Upper lobe of right lung (tissue), 1 donor: Measurements from ENCODE around the gene OTOG. TPM values are rescaled to one million over a fixed set of nuclear protein-coding genes. Genes with fewer than 3 reads are reported as not detected.
A peak's percentile ranks its signal among the peaks of the same experiment; 100 is the strongest.

Source experiments
- ATAC-seq: fragments of 200-7000 bp; cut with Tn5 transposase; one replicate; pipeline ENCODE4 v1.9.1; 2020; ENCODE audit warnings: mild to moderate bottlenecking, moderate library complexity
- DNase-seq: peaks from one replicate; pipeline ENCODE4 v3.0.0-alpha.2; 2020
- H3K27ac ChIP-seq: fragments of 200-600 bp; one replicate; pipeline ENCODE4 v1.8.0; 2022
- H3K27me3 ChIP-seq: fragments of 200-600 bp; one replicate; pipeline ENCODE4 v1.8.0; 2022; ENCODE audit warnings: mild to moderate bottlenecking
- H3K36me3 ChIP-seq: fragments of 200-600 bp; one replicate; pipeline ENCODE4 v1.8.0; 2022
- H3K4me1 ChIP-seq: fragments of 200-600 bp; one replicate; pipeline ENCODE4 v1.8.0; 2022
- H3K4me3 ChIP-seq: fragments of 200-600 bp; one replicate; pipeline ENCODE4 v1.8.0; 2022; ENCODE audit warnings: mild to moderate bottlenecking
- H3K9me3 ChIP-seq: fragments of 200-600 bp; one replicate; pipeline ENCODE4 v1.8.0; 2022
- CTCF ChIP-seq: fragments of 200-600 bp; IDR thresholded peaks from one replicate; pipeline ENCODE4 v1.8.0; 2022; ENCODE audit warnings: antibody characterized with exemption
- intact Hi-C: fragments of 100-400 bp; cut with DNase I; formaldehyde crosslinking; loops from one replicate; pipeline ENCODE4 v1.11.0; 2022
- total RNA-seq: library from RNA; stranded (reverse); fragmentation: NEBNext Ultra II Directional; extraction: Animal tissue kit (Norgen Biotek cat#: 25700); gene quantifications from one replicate; pipeline ENCODE4 v1.2.1, GENCODE V29; 2021
- donor health status: DM: no; HTN: yes; CAD: no; lungs with severe emphysema.

Gene OTOG
- total RNA-seq, 1 donor from 2014 or later = not detected

- TF ChIP-seq CTCF = no peak
- H3K4me3 ChIP-seq = no peak overlapping the region
- intact Hi-C loops = no loop called here
- DNase-seq = no peak
- peaks cover 4% of the 10 kb centered on the region for H3K27me3 ChIP-seq
- no peaks in the 10 kb centered on the region for H3K4me1 ChIP-seq
- H3K27ac ChIP-seq = no peak overlapping the region
- ATAC-seq = no peak
- H3K9me3 ChIP-seq = no peaks in the 10 kb centered on the region
- H3K36me3 ChIP-seq = no peaks in the 10 kb centered on the region
These were observed 23.0 kb downstream of the OTOG start for GRCh38 chr11:17570034-17570433.

- Histone ChIP-seq H3K4me3 (no peak overlapping the region), H3K36me3 (no peaks in the 10 kb centered on the region), H3K27ac (no peak overlapping the region), H3K27me3 (peaks cover 4% of the 10 kb centered on the region), H3K4me1 (no peaks in the 10 kb centered on the region), H3K9me3 (no peaks in the 10 kb centered on the region)
- no peak for DNase-seq
- no peak for ATAC-seq
- TF ChIP-seq CTCF = no peak
- intact Hi-C loops = no loop called here
These were observed 24.6 kb downstream of the OTOG start for GRCh38 chr11:17571431-17572358.

GRCh38 chr11:17572359-17572690 is 25.3 kb downstream of the OTOG start:
- Histone ChIP-seq H3K9me3 (no peaks in the 10 kb centered on the region), H3K36me3 (no peaks in the 10 kb centered on the region), H3K27me3 (peaks cover 4% of the 10 kb centered on the region), H3K4me3 (no peak overlapping the region), H3K4me1 (no peaks in the 10 kb centered on the region), H3K27ac (no peak overlapping the region)
- ATAC-seq = peak; percentile 23
- intact Hi-C loops = no loop called here
- TF ChIP-seq CTCF = no peak
- no peak for DNase-seq

- no peak for ATAC-seq
- H3K9me3 ChIP-seq = no peaks in the 10 kb centered on the region
- intact Hi-C loops = no loop called here
These were observed 25.9 kb downstream of the OTOG start for GRCh38 chr11:17572791-17573460.

GRCh38 chr11:17573526-17573925 is 26.5 kb downstream of the OTOG start:
- DNase-seq = no peak
- Histone ChIP-seq H3K27ac (no peak overlapping the region), H3K4me1 (no peaks in the 10 kb centered on the region), H3K27me3 (peaks cover 4% of the 10 kb centered on the region), H3K9me3 (no peaks in the 10 kb centered on the region), H3K36me3 (no peaks in the 10 kb centered on the region), H3K4me3 (no peak overlapping the region)
- intact Hi-C loops = no loop called here
- ATAC-seq = no peak
- no peak for TF ChIP-seq CTCF

More at GRCh38 chr11:17572791-17573460, 25.9 kb downstream of the OTOG start:
- H3K36me3 ChIP-seq = no peaks in the 10 kb centered on the region
- DNase-seq = no peak
- peaks cover 4% of the 10 kb centered on the region for H3K27me3 ChIP-seq
- no peaks in the 10 kb centered on the region for H3K4me1 ChIP-seq
- no peak for TF ChIP-seq CTCF
- no peak overlapping the region for H3K4me3 ChIP-seq
- H3K27ac ChIP-seq = no peak overlapping the region
